ENCODE data around the gene TMC1. TPM values are rescaled to one million over a fixed set of nuclear protein-coding genes. Genes with fewer than 3 reads are reported as not detected.

Gene TMC1
- total and polyA plus RNA-seq, 2 of the 8 experiments (the other 6 are each of a cell fraction or from before 2014, with no cell fraction given): 0.95 to 0.98 TPM

DNA sequence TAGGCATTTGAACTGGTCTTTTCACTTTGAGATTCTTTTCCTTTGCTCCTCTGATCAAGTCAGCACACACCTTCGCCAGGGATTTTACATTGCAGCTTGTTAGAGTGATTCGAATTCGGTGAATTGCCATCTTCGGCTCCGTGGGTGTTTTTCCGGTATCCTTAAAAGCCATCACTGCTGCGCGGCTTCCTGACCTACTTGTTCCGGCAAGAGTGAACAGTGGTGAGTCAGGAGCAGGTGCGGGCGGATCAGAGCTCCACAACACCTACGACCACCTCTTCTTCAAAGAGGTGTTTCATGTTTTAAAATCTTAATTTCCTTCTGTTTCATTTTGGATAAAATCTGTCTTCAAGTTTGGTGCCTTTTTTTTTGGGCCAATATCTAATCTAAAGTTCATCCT, 134.6 kb downstream of the TMC1 start (continued):
- TF ChIP-seq, protein P1, sequence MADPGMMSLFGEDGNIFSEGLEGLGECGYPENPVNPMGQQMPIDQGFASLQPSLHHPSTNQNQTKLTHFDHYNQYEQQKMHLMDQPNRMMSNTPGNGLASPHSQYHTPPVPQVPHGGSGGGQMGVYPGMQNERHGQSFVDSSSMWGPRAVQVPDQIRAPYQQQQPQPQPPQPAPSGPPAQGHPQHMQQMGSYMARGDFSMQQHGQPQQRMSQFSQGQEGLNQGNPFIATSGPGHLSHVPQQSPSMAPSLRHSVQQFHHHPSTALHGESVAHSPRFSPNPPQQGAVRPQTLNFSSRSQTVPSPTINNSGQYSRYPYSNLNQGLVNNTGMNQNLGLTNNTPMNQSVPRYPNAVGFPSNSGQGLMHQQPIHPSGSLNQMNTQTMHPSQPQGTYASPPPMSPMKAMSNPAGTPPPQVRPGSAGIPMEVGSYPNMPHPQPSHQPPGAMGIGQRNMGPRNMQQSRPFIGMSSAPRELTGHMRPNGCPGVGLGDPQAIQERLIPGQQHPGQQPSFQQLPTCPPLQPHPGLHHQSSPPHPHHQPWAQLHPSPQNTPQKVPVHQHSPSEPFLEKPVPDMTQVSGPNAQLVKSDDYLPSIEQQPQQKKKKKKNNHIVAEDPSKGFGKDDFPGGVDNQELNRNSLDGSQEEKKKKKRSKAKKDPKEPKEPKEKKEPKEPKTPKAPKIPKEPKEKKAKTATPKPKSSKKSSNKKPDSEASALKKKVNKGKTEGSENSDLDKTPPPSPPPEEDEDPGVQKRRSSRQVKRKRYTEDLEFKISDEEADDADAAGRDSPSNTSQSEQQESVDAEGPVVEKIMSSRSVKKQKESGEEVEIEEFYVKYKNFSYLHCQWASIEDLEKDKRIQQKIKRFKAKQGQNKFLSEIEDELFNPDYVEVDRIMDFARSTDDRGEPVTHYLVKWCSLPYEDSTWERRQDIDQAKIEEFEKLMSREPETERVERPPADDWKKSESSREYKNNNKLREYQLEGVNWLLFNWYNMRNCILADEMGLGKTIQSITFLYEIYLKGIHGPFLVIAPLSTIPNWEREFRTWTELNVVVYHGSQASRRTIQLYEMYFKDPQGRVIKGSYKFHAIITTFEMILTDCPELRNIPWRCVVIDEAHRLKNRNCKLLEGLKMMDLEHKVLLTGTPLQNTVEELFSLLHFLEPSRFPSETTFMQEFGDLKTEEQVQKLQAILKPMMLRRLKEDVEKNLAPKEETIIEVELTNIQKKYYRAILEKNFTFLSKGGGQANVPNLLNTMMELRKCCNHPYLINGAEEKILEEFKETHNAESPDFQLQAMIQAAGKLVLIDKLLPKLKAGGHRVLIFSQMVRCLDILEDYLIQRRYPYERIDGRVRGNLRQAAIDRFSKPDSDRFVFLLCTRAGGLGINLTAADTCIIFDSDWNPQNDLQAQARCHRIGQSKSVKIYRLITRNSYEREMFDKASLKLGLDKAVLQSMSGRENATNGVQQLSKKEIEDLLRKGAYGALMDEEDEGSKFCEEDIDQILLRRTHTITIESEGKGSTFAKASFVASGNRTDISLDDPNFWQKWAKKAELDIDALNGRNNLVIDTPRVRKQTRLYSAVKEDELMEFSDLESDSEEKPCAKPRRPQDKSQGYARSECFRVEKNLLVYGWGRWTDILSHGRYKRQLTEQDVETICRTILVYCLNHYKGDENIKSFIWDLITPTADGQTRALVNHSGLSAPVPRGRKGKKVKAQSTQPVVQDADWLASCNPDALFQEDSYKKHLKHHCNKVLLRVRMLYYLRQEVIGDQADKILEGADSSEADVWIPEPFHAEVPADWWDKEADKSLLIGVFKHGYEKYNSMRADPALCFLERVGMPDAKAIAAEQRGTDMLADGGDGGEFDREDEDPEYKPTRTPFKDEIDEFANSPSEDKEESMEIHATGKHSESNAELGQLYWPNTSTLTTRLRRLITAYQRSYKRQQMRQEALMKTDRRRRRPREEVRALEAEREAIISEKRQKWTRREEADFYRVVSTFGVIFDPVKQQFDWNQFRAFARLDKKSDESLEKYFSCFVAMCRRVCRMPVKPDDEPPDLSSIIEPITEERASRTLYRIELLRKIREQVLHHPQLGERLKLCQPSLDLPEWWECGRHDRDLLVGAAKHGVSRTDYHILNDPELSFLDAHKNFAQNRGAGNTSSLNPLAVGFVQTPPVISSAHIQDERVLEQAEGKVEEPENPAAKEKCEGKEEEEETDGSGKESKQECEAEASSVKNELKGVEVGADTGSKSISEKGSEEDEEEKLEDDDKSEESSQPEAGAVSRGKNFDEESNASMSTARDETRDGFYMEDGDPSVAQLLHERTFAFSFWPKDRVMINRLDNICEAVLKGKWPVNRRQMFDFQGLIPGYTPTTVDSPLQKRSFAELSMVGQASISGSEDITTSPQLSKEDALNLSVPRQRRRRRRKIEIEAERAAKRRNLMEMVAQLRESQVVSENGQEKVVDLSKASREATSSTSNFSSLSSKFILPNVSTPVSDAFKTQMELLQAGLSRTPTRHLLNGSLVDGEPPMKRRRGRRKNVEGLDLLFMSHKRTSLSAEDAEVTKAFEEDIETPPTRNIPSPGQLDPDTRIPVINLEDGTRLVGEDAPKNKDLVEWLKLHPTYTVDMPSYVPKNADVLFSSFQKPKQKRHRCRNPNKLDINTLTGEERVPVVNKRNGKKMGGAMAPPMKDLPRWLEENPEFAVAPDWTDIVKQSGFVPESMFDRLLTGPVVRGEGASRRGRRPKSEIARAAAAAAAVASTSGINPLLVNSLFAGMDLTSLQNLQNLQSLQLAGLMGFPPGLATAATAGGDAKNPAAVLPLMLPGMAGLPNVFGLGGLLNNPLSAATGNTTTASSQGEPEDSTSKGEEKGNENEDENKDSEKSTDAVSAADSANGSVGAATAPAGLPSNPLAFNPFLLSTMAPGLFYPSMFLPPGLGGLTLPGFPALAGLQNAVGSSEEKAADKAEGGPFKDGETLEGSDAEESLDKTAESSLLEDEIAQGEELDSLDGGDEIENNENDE (IDR thresholded peaks at IDR 0.05; ENCODE audit: insufficient replicate concordance, low read length): no peak
- TF ChIP-seq CEBPB (IDR thresholded peaks at IDR 0.05; ENCODE audit: low read depth, low read length) (no peak), BRCA1 (IDR thresholded peaks at IDR 0.05; ENCODE audit: low read depth, low read length) (no peak), RBBP5 (IDR thresholded peaks at IDR 0.05; ENCODE audit: borderline replicate concordance, low read depth, low read length) (no peak), KDM1A (IDR thresholded peaks at IDR 0.05; ENCODE audit: borderline replicate concordance, low read length) (no peak), GTF2F1 (IDR thresholded peaks at IDR 0.05; ENCODE audit: borderline replicate concordance, low read depth, low read length) (no peak), NANOG (IDR thresholded peaks at IDR 0.05; ENCODE audit: insufficient read depth, low read depth, low read length, poor library complexity, severe bottlenecking) (no peak), CBX8 (IDR thresholded peaks at IDR 0.05; ENCODE audit: borderline replicate concordance, low read depth, low read length) (no peak), EGR1 (IDR thresholded peaks at IDR 0.05; ENCODE audit: borderline replicate concordance, low read depth, low read length) (no peak)
- TF ChIP-seq, protein P2, sequence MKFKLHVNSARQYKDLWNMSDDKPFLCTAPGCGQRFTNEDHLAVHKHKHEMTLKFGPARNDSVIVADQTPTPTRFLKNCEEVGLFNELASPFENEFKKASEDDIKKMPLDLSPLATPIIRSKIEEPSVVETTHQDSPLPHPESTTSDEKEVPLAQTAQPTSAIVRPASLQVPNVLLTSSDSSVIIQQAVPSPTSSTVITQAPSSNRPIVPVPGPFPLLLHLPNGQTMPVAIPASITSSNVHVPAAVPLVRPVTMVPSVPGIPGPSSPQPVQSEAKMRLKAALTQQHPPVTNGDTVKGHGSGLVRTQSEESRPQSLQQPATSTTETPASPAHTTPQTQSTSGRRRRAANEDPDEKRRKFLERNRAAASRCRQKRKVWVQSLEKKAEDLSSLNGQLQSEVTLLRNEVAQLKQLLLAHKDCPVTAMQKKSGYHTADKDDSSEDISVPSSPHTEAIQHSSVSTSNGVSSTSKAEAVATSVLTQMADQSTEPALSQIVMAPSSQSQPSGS (IDR thresholded peaks at IDR 0.05; ENCODE audit: low read length): no peak

Measured in H1 (cell line).